HepG2 (cell line): ENCODE results near the gene COX5B. TPM values are rescaled to one million over a fixed set of nuclear protein-coding genes. Genes with fewer than 3 reads are reported as not detected.

Experiments
- ATAC-seq: fragments of 200-7000 bp; cut with Tn5 transposase; 3 replicates; pipeline ENCODE4 v1.9.1; 2020; ENCODE audit warnings: mild to moderate bottlenecking, moderate library complexity
- BruUV-seq: library from RNA; stranded (reverse); fragments of 400-500 nt; replicated peaks from 2 replicates; lab custom pipeline; 2021; lab: Mats Ljungman, UMichigan
- CTCF ChIA-PET: fragments of 300-600 bp; formaldehyde crosslinking; extraction: SDS; loops from one replicate; lab custom pipeline; 2021; ENCODE audit warnings: low total read pairs, inconsistent platforms, low intra/inter-chr PET ratio; lab: Yijun Ruan, JAX
- POLR2A ChIA-PET: fragments of 350-600 bp; sonication (Branson Sonifier 250); formaldehyde crosslinking; loops from one replicate; lab custom pipeline; 2020; ENCODE audit warnings: antibody characterized with exemption, inconsistent platforms; lab: Yijun Ruan, JAX
- DNase-seq: peaks from one replicate; pipeline ENCODE4 v3.0.0-alpha.2; 2015; ENCODE audit warnings: low spot score
- FAIRE-seq: peaks from 3 replicates; lab custom pipeline; 2011; peaks lifted over from hg19 to GRCh38; lab: Jason Lieb, UNC
- H2AFZ ChIP-seq: one replicate; pipeline ENCODE4 v1.6.1; 2011; ENCODE audit warnings: low read length, inconsistent platforms
- H3K27ac ChIP-seq: fragments of 300-600 bp; 3 replicates; pipeline ENCODE4 v1.8.0; 2011; ENCODE audit warnings: mixed run types, mild to moderate bottlenecking, mixed read lengths, low read length, inconsistent platforms; ENCODE audit not compliant: insufficient read depth; ENCODE audit errors: extremely low read length
- H3K27me3 ChIP-seq, 2 experiments: fragments of 200-600 bp in 1 of 2; 2 replicates in 1 of 2; 3 replicates in 1 of 2; pipeline versions ENCODE4 v1.6.0 to v1.8.0; 2011; ENCODE audit warnings: low read length in 2 of 2, mild to moderate bottlenecking in 2 of 2, moderate library complexity in 2 of 2, inconsistent platforms in 1 of 2; ENCODE audit not compliant: insufficient read depth in 2 of 2, control insufficient read depth in 1 of 2
- H3K36me3 ChIP-seq, 2 experiments: fragments of 200-600 bp in 1 of 2; replicated peaks in 1 of 2; 2 replicates in 1 of 2; 3 replicates in 1 of 2; pipeline versions ENCODE4 v1.5.1 to v1.8.0; 2011; ENCODE audit warnings: low read length in 2 of 2, inconsistent platforms in 1 of 2; ENCODE audit not compliant: insufficient read depth in 2 of 2, control insufficient read depth in 1 of 2
- H3K4me1 ChIP-seq: 2 replicates; pipeline ENCODE4 v1.5.1; 2012; ENCODE audit warnings: low read length, inconsistent platforms; ENCODE audit not compliant: insufficient read depth
- H3K4me2 ChIP-seq: 2 replicates; pipeline ENCODE4 v1.6.0; 2011; ENCODE audit warnings: low read depth, low read length, inconsistent platforms
- H3K4me3 ChIP-seq, 3 experiments: fragments of 200-600 bp in 1 of 3; sonication (generic), shearing (Covaris generic) in 1 of 3; replicated peaks in 1 of 3; 2 replicates each; pipeline ENCODE4 v1.5.1; 2011 to 2016; ENCODE audit warnings: low read length in 3 of 3, inconsistent platforms in 2 of 3, low read depth in 2 of 3, mild to moderate bottlenecking in 2 of 3, control low read depth in 1 of 3, mixed read lengths in 1 of 3; ENCODE audit not compliant: insufficient read depth in 1 of 3
- H3K79me2 ChIP-seq: one replicate; pipeline ENCODE4 v1.6.1; 2011; ENCODE audit warnings: low read length, inconsistent platforms; ENCODE audit not compliant: insufficient read depth
- H3K9ac ChIP-seq: 2 replicates; pipeline ENCODE4 v1.6.0; 2011; ENCODE audit warnings: mild to moderate bottlenecking, low read depth, low read length, inconsistent platforms; ENCODE audit not compliant: insufficient read depth
- H3K9me3 ChIP-seq: 2 replicates; pipeline ENCODE4 v1.5.1; 2012; ENCODE audit warnings: mild to moderate bottlenecking, low read length
- H4K20me1 ChIP-seq: 2 replicates; pipeline ENCODE4 v1.6.0; 2011; ENCODE audit warnings: inconsistent platforms, mild to moderate bottlenecking, low read length, moderate library complexity; ENCODE audit not compliant: insufficient read depth
- ELF1 ChIP-seq: sonication (generic); formaldehyde crosslinking; IDR thresholded peaks from 2 replicates; pipeline ENCODE4 v1.4.0; 2020; ENCODE audit warnings: missing genetic modification reagents
- FUBP1 ChIP-seq: sonication (generic); formaldehyde crosslinking; IDR thresholded peaks from 2 replicates; pipeline ENCODE4 v1.5.1; 2020; ENCODE audit warnings: missing genetic modification reagents, mild to moderate bottlenecking, borderline replicate concordance
- HNF1A ChIP-seq, 2 experiments: sonication (generic) in 1 of 2; formaldehyde crosslinking in 1 of 2; IDR thresholded peaks; 2 replicates each; pipeline versions ENCODE4 v1.4.0 to v1.6.1; 2016 to 2020; ENCODE audit warnings: borderline replicate concordance in 1 of 2, low read depth in 1 of 2, mild to moderate bottlenecking in 1 of 2, missing genetic modification reagents in 1 of 2
- KAT7 ChIP-seq: IDR thresholded peaks from 2 replicates; pipeline ENCODE4 v1.6.1; 2018; ENCODE audit warnings: borderline replicate concordance, missing compliant biosample characterization
- NR3C1 ChIP-seq: sonication (generic); formaldehyde crosslinking; IDR thresholded peaks from 2 replicates; pipeline ENCODE4 v1.4.0; 2020; ENCODE audit warnings: missing genetic modification reagents
- NRL ChIP-seq: sonication (generic); formaldehyde crosslinking; IDR thresholded peaks from 2 replicates; pipeline ENCODE4 v1.5.0; 2020; ENCODE audit warnings: missing genetic modification reagents, mild to moderate bottlenecking, moderate library complexity, borderline replicate concordance
- RNF2 ChIP-seq: fragments of 450-650 bp; conservative IDR thresholded peaks from 2 replicates; pipeline ENCODE4 v1.6.1; 2016; ENCODE audit warnings: low read depth
- ZKSCAN1 ChIP-seq: fragments of 150-350 bp; IDR thresholded peaks from 2 replicates; pipeline ENCODE4 v1.6.1; 2014; ENCODE audit warnings: low read length
- ZNF142 ChIP-seq: sonication (generic); formaldehyde crosslinking; IDR thresholded peaks from 2 replicates; pipeline ENCODE4 v1.4.0; 2020; ENCODE audit warnings: missing genetic modification reagents
- ZNF674 ChIP-seq: sonication (generic); formaldehyde crosslinking; IDR thresholded peaks from 2 replicates; pipeline ENCODE4 v1.5.0; 2020; ENCODE audit warnings: low read depth, mild to moderate bottlenecking, missing genetic modification reagents
- ZNF720 ChIP-seq: sonication (generic); formaldehyde crosslinking; IDR thresholded peaks from 2 replicates; pipeline ENCODE4 v1.4.0; 2020; ENCODE audit warnings: missing genetic modification reagents
- WGBS: methylation state at CpG from one replicate; pipeline ENCODE4 v1.1.6; 2017; ENCODE audit warnings: low lambda C conversion rate; 5-methylcytosine and 5-hydroxymethylcytosine counted together
- in situ Hi-C: cut with HindIII; loops from 2 replicates; pipeline ENCODE4 v1.10.0; 2017; ENCODE audit warnings: low pct_unique_long_range_greater_than_20kb; ENCODE audit not compliant: extremely low pct_ligation_motif_present
- intact Hi-C: fragments of 100-400 bp; cut with micrococcal nuclease; formaldehyde crosslinking; loops from one replicate; pipeline ENCODE4 v1.10.0; 2022; ENCODE audit not compliant: unreplicated experiment
- polyA plus RNA-seq, 8 experiments: library from polyadenylated mRNA; depleted of rRNA in 3 of 8; stranded (reverse) in 7 of 8; unstranded in 1 of 8; fragments of >200 nt; fragmentation: Illumina TruSeq in 4 of 8; extraction: Trizol in 4 of 8; gene quantifications; 2 replicates each; pipeline versions ENCODE4 v1.2.1 to v1.2.3, GENCODE V29; 2011 to 2016; ENCODE audit warnings: low read depth in 4 of 8, missing spikeins in 1 of 8, mixed read lengths in 1 of 8; ENCODE audit not compliant: insufficient read depth in 1 of 8
- total RNA-seq, 5 experiments: library from RNA; depleted of rRNA; stranded (reverse); fragments of >200 nt; fragmentation: Illumina TruSeq; extraction: Trizol; gene quantifications; 2 replicates each; pipeline ENCODE4 v1.2.3, GENCODE V29; 2016; ENCODE audit warnings: low read depth in 1 of 5

COX5B gene
- total and polyA plus RNA-seq, 2 of the 13 experiments (the other 11 are each of a cell fraction or from before 2014, with no cell fraction given) = 453 to 536 TPM

- TF ChIP-seq ZNF142 (CRISPR knock-in tag) (no peak), NR3C1 (CRISPR knock-in tag) (no peak)
- TF ChIP-seq, all 625 proteins: peak for 0
Observed at GRCh38 chr2:97670471-97670870, 24.6 kb downstream of the COX5B start (continued).

GRCh38 chr2:97671526-97671925 is 25.7 kb downstream of the COX5B start:
- H3K27ac ChIP-seq = no peak overlapping the region
- 93% methylated on average over 3 of the region's 7 CpGs for WGBS
- H3K4me3 ChIP-seq = no peak overlapping the region
- intact Hi-C loops (no loop called here), in situ Hi-C loops (loop anchor here (25.0 kb wide), 1 partner anchor 1609 kb away; no protein-coding TSS in a partner anchor)
- H3K9me3 ChIP-seq = no peaks in the 10 kb centered on the region
- peaks cover 6% of the 10 kb centered on the region for H3K4me1 ChIP-seq
- H3K9ac ChIP-seq = no peak overlapping the region
- no peaks in the 10 kb centered on the region for H4K20me1 ChIP-seq
- no TSS peak for BruUV-seq
- H3K4me2 ChIP-seq = no peak overlapping the region
- CTCF ChIA-PET = no interaction called here
- DNase-seq (no peak), ATAC-seq (no peak), FAIRE-seq (no peak)
- H3K36me3 ChIP-seq = peaks cover 0 to 1% of the 10 kb centered on the region in 2 experiments; a peak in 1 of 5 replicates
- POLR2A ChIA-PET = no interaction called here
- H3K79me2 ChIP-seq = no peaks in the 10 kb centered on the region
- H3K27me3 ChIP-seq = no peaks in the 10 kb centered on the region
- H2AFZ ChIP-seq = no peak overlapping the region
- TF ChIP-seq RNF2 = no peak
- no peak for TF ChIP-seq ZNF674 (CRISPR knock-in tag)
- TF ChIP-seq NRL (CRISPR knock-in tag) = no peak
- no peak for TF ChIP-seq HNF1A (IDR thresholded peaks at IDR 0.05; ENCODE audit: low read depth)
- no peak for TF ChIP-seq HNF1A (CRISPR knock-in tag; IDR thresholded peaks at IDR 0.05; ENCODE audit: borderline replicate concordance)
- TF ChIP-seq ZNF720 (CRISPR knock-in tag) = no peak
- no peak for TF ChIP-seq ZKSCAN1
- TF ChIP-seq KAT7 (CRISPR knock-in tag) = no peak
- TF ChIP-seq ELF1 (CRISPR knock-in tag) = no peak
- no peak for TF ChIP-seq FUBP1
